ENCODE measurements around the gene NLRP10.

The NLRP10 gene

DNA sequence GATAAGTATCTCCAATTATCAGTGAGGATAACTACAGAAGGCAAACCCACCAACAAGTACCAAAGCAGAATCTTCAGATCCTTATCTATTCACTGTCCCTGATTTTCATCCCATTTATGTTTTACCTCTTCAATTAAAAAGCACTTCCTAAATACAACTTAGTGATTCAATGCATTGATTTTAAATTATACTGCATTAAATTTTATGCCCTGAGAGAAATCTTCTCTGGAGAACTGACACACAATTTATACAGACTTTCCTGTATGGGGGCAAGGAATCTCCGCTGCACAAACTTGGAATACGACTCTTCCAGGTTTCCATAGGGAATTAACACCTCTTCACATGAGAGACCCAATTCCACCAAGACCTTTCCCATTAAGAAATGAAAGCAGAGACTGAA is 23.6 kb downstream of the NLRP10 start, which contains the start of gene OR10A3:
OR10A3 (minus strand) TSS at position 101 of the 400 bp plus-strand sequence. CDS start 2,188 bp downstream, outside the sequence.
- 100% methylated on average over 1 of the region's 2 CpGs for WGBS, 2 experiments (ENCODE audit: insufficient coverage in 2 of 2)
- H3K9me3 ChIP-seq (ENCODE audit: control insufficient read depth, low read length) = peaks cover 5% of the 10 kb centered on the region
- H3K4me1 ChIP-seq (ENCODE audit: control insufficient read depth, insufficient read depth, low read length, poor library complexity, severe bottlenecking) = no peaks in the 10 kb centered on the region
- H3K27ac ChIP-seq (ENCODE audit: low read depth, low read length, severe bottlenecking) = no peak within 1 kb of the TSS
- no peaks in the 10 kb centered on the region for H3K36me3 ChIP-seq (ENCODE audit: control insufficient read depth, insufficient read depth, low read length)
- no peak within 1 kb of the TSS for H3K4me3 ChIP-seq (ENCODE audit: extremely low read depth, insufficient read depth, low read length, poor library complexity, severe bottlenecking)

DNA sequence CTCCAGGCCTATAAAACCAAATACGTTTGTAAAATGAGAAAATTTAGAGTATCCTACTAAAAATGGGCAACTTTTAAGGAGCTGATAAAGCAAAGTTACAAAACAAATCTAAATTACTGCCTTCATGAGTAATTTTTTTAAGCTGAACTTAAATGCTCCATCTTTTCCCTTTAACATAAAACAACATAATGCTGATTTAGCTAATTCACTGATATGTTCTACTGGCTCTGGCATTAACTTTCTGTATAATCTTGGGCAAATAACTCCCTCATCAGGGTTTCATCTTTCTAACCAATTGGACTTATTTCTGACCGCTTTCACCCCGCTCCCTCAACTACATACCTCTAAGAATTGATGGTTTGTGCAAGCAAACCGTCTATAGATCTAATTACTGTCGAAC is 24.1 kb downstream of the NLRP10 start:
- no peaks in the 10 kb centered on the region for H3K36me3 ChIP-seq (ENCODE audit: control insufficient read depth, insufficient read depth, low read length)
- no CpG with 5 or more reads among the region's 5 CpGs for WGBS, 2 experiments (ENCODE audit: insufficient coverage in 2 of 2)
- no peak overlapping the region for H3K4me3 ChIP-seq (ENCODE audit: extremely low read depth, insufficient read depth, low read length, poor library complexity, severe bottlenecking)
- no peaks in the 10 kb centered on the region for H3K4me1 ChIP-seq (ENCODE audit: control insufficient read depth, insufficient read depth, low read length, poor library complexity, severe bottlenecking)
- no peak overlapping the region for H3K27ac ChIP-seq (ENCODE audit: low read depth, low read length, severe bottlenecking)
- H3K9me3 ChIP-seq (ENCODE audit: control insufficient read depth, low read length) = peaks cover 5% of the 10 kb centered on the region

DNA sequence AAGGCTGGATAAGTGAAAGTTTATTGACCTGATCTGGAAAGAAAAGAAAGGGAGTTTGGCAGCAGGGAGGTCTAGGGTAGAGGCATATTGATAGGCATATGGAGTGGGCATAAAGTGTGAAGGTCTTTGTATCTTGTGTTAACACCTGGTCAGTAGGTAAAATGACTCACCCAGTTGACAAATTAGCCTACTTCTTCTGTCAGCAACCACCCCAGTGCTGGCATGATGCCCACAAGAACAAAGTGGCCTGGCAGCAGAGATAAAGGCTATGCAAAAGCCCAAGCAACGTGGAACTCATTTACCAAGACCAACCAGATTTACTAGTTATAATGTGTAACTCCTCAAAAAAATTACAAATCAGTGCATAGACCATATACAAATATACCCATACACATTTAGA is 28.6 kb downstream of the NLRP10 start:
- no peak overlapping the region for H3K4me3 ChIP-seq (ENCODE audit: extremely low read depth, insufficient read depth, low read length, poor library complexity, severe bottlenecking)
- no peak overlapping the region for H3K27ac ChIP-seq (ENCODE audit: low read depth, low read length, severe bottlenecking)
- 83% methylated on average over 1 of the region's 1 CpG; no CpG with 5 or more reads in 1 of the 2 experiments for WGBS, 2 experiments (ENCODE audit: insufficient coverage in 2 of 2)

GRCh38 chr11:7931168-7931567 is 34.1 kb downstream of the NLRP10 start, which contains the start of gene OR10A6:
Gene OR10A6, minus strand, starts transcription at chr11:7931268. Its CDS starts 2,606 bp downstream, at chr11:7928662.
- WGBS, 2 experiments (ENCODE audit: insufficient coverage in 2 of 2) = 90% methylated on average over 2 of the region's 4 CpGs; no CpG with 5 or more reads in 1 of the 2 experiments
- Histone ChIP-seq H3K4me3 (ENCODE audit: extremely low read depth, insufficient read depth, low read length, poor library complexity, severe bottlenecking) (no peak within 1 kb of the TSS), H3K9me3 (ENCODE audit: control insufficient read depth, low read length) (no peaks in the 10 kb centered on the region)

More for the DNA sequence above, 28.6 kb downstream of the NLRP10 start:
- H3K4me1 ChIP-seq (ENCODE audit: control insufficient read depth, insufficient read depth, low read length, poor library complexity, severe bottlenecking) = no peaks in the 10 kb centered on the region
- H3K9me3 ChIP-seq (ENCODE audit: control insufficient read depth, low read length) = no peaks in the 10 kb centered on the region
- H3K36me3 ChIP-seq (ENCODE audit: control insufficient read depth, insufficient read depth, low read length) = no peaks in the 10 kb centered on the region

DNA sequence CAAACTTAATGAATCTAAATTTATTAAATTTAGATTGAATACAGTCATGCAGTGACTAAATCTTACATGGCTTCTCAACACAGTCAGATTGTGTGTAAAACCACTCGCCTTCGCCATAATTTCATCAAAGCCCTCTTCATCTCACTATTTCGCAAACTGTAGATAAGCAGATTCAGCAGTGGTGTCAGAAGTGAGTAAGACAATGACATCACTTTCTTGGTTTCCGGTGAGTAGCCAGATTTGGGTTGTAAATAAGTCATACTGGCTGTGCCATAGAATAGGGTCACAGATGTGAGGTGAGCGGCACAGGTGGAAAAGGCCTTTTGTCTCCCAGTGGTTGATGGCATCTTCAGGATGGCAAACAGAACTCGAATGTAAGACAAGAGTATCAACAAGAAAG is 37.6 kb downstream of the NLRP10 start:
- WGBS, 2 experiments (ENCODE audit: insufficient coverage in 2 of 2) = 90 to 92% methylated on average over 3 to 6 of the region's 6 CpGs
- Histone ChIP-seq H3K27ac (ENCODE audit: low read depth, low read length, severe bottlenecking) (no peak overlapping the region), H3K36me3 (ENCODE audit: control insufficient read depth, insufficient read depth, low read length) (no peaks in the 10 kb centered on the region), H3K4me3 (ENCODE audit: extremely low read depth, insufficient read depth, low read length, poor library complexity, severe bottlenecking) (no peak overlapping the region), H3K4me1 (ENCODE audit: control insufficient read depth, insufficient read depth, low read length, poor library complexity, severe bottlenecking) (no peaks in the 10 kb centered on the region), H3K9me3 (ENCODE audit: control insufficient read depth, low read length) (no peaks in the 10 kb centered on the region)

More at GRCh38 chr11:7931168-7931567, 34.1 kb downstream of the NLRP10 start, which contains the start of gene OR10A6:
- no peaks in the 10 kb centered on the region for H3K4me1 ChIP-seq (ENCODE audit: control insufficient read depth, insufficient read depth, low read length, poor library complexity, severe bottlenecking)
- H3K27ac ChIP-seq (ENCODE audit: low read depth, low read length, severe bottlenecking) = no peak within 1 kb of the TSS
- no peaks in the 10 kb centered on the region for H3K36me3 ChIP-seq (ENCODE audit: control insufficient read depth, insufficient read depth, low read length)

- H3K27ac ChIP-seq (ENCODE audit: low read depth, low read length, severe bottlenecking) = no peak overlapping the region
- no peak overlapping the region for H3K4me3 ChIP-seq (ENCODE audit: extremely low read depth, insufficient read depth, low read length, poor library complexity, severe bottlenecking)
- no peaks in the 10 kb centered on the region for H3K4me1 ChIP-seq (ENCODE audit: control insufficient read depth, insufficient read depth, low read length, poor library complexity, severe bottlenecking)
- no peaks in the 10 kb centered on the region for H3K36me3 ChIP-seq (ENCODE audit: control insufficient read depth, insufficient read depth, low read length)
- WGBS, 2 experiments (ENCODE audit: insufficient coverage in 2 of 2) = 100% methylated on average over 2 of the region's 2 CpGs; no CpG with 5 or more reads in 1 of the 2 experiments
- no peaks in the 10 kb centered on the region for H3K9me3 ChIP-seq (ENCODE audit: control insufficient read depth, low read length)
Measured at GRCh38 chr11:7924536-7924935, 40.7 kb downstream of the NLRP10 start.

DNA sequence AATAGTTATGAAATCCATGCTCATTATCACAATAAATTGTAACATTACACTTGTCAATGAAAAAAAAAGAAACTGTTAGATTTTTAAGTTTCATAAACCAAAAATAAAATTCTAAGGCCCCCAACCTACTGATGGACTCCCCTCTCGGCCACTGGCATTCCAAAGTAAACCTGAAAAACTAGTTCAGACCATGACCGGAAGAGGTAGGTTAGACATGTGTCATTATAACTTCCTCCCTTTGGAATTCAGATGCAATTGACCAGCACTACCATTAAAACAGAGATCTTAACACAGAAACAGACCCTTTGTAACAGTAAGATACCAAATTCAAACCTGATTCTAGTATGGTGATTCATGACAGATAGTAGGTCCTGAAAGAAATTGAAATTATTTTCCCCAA is 47.1 kb downstream of the NLRP10 start:
- Histone ChIP-seq H3K27ac (ENCODE audit: low read depth, low read length, severe bottlenecking) (no peak overlapping the region), H3K9me3 (ENCODE audit: control insufficient read depth, low read length) (no peaks in the 10 kb centered on the region), H3K36me3 (ENCODE audit: control insufficient read depth, insufficient read depth, low read length) (no peaks in the 10 kb centered on the region), H3K4me3 (ENCODE audit: extremely low read depth, insufficient read depth, low read length, poor library complexity, severe bottlenecking) (no peak overlapping the region), H3K4me1 (ENCODE audit: control insufficient read depth, insufficient read depth, low read length, poor library complexity, severe bottlenecking) (no peaks in the 10 kb centered on the region)
- WGBS, 2 experiments (ENCODE audit: insufficient coverage in 2 of 2) = 90 to 100% methylated on average over 2 of the region's 2 CpGs
